NB4 (cell line): Measurements from ENCODE around the gene LCN6.

Source experiments
- CTCF ChIP-seq: IDR thresholded peaks from one replicate; pipeline ENCODE4 v1.5.1; 2012; ENCODE audit warnings: low read depth, low read length
- MYC ChIP-seq: IDR thresholded peaks from 2 replicates; pipeline ENCODE4 v1.6.1; 2011; ENCODE audit warnings: low read depth, low read length
- POLR2A ChIP-seq: IDR thresholded peaks from 2 replicates; pipeline ENCODE4 v1.6.1; 2011; ENCODE audit warnings: mild to moderate bottlenecking; ENCODE audit not compliant: insufficient read length; ENCODE audit errors: extremely low read depth
- TF ChIP-seq, protein P1 (sequence below): IDR thresholded peaks from 2 replicates; pipeline ENCODE4 v1.6.1; 2011; ENCODE audit warnings: low read depth, low read length

GRCh38 chr9:136700304-136700703 is 48.0 kb downstream of the LCN6 start:
- TF ChIP-seq CTCF (no peak), POLR2A (no peak), MYC (no peak)
- TF ChIP-seq, protein P1, sequence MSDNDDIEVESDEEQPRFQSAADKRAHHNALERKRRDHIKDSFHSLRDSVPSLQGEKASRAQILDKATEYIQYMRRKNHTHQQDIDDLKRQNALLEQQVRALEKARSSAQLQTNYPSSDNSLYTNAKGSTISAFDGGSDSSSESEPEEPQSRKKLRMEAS: no peak
